HG02678 (cell line): ENCODE data around the gene TMEM119.
"Not testable (repeated sequence)": the region's sequence is repeated elsewhere in the genome, so short reads cannot be mapped to it uniquely, and the experiment has no call there.

Experiments
- ATAC-seq: cut with Tn5 transposase; IDR thresholded peaks from one replicate; pipeline ENCODE4 v1.9.1; 2021; ENCODE audit warnings: mild to moderate bottlenecking, moderate library complexity; ENCODE audit not compliant: unreplicated experiment

The TMEM119 gene

DNA sequence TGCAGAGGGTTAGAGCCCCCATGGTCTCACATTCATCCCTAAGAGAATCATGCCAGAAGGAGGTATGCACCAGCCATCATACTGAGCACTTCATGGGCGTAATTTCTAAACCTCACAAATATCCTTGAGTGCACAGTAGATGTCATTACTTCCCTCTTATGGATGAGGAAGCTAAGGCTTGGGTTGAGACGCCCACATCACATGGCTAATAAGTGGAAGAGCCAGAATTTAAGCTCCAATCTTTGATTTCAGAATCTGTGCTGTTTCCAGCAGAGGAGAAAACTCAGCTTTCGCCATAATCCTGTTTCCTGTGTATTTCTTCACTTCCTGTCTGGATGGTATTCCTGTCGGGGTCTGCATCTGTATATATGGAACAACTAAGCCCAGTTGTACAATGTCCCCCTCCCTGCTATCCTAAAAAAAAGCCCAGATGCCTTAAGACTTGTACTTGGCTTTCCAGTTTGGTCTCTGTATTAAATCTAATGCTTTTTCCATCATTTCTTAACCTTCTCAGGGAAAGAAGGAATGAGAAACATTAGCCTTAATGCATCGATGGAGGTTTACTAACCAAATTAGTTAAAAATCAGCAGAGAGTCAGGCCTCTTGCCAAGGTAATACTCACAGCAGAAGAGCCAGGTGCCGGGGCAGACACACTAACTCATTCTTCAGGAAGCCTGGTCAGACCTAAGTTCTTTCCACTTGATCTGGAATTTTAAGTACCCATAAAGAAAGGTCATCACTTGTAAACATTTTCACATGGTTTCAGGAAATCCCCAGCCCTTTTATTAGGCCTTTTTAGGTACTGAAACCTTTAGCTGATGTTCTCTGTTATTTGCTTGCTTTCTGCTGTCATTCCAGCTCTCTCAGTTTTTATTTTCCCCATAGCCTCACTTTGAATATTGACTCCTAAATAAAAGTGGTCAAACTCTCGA, 30.2 kb downstream of the TMEM119 start:
- no peak for ATAC-seq

DNA sequence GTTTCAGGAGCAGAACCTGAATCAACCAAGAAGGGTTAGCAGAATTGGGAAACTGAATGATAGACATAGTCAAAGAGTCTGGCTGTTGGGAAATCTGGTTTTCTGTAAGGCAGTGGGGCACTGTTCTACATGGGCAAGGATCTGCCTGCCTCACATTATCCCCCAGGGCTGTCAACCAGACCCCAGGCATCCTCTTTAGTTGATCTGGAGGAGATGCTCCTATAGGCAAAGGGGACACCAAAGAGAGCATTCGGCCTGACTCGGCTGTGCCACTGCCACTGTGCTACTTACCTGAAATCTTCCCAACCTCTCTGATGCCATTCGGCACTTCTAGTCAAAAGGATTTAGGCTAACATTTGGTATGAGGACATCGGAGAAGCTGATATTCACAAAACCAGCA, 31.4 kb downstream of the TMEM119 start:
- ATAC-seq = no peak

DNA sequence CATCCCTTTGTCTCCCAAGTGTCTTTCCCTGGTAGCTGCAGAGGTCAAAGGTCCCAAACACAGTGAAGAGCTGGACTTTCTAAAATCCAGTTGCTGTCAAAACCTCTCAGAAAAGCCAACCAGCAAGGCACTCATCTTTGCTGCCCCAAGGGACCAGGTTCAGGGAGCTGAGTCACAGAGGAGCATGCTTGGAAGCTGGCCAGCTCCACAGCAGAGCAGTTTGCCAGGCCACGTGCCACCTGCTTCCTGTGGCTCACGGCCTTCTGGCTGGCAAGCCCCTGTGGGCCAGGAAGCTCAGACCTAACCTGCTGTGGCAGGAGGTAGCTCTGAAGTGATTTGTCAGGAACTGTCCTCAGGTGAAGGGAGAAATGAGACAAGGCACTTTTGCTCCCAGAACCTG, 31.9 kb downstream of the TMEM119 start:
- ATAC-seq = no peak

DNA sequence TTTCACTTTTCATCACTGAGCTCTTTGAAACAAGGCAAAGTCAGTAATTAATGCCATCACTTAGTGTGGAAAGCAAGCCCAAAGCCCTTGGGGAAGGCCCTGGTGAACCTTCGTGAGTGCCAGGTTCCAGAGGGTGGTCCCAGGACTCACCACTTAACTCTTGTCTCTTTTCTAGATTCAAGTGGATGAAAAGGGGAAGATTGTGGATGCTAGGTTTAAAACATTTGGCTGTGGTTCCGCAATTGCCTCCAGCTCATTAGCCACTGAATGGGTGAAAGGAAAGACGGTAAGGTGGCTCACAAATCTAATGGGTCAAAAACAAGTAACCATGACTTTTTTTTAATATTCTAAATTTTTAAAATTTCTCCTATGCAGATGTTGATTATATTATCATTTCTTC, 32.7 kb downstream of the TMEM119 start:
- no peak for ATAC-seq

DNA sequence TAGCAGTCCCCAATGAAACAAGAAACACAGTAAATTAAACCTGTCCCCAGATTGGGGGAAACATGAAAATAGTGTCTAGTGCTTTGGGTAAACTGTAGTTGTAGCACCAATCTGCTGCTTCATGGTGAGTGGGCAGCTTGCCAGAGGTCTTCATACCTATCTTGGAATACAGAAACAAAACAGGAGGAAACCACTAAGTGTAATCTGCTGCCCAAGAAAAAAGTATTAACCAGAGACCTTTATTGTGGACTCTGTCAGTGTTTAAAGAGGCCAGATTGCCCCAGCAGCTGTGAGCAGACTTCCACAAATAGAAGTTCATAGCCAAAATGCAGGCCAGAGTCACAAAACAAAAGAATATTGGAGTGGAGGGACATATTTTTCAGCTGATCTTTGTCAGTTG, 33.2 kb downstream of the TMEM119 start:
- no peak for ATAC-seq

DNA sequence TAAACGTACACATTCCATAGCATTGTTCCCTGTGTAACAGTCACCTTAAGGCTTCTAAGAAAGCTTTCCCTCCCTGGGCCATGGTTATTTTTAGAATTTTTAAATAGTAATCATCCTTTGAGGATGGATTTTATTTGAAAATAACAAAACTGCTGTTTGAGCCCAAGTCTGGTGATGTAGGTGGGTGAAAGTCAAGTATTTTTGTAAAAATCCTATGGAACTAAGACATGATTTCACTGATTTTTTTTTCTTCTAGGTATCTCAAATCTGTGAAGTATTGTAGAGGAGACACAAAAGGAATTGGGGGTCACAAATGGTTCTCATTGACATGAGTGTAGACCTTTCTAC, 34.1 kb downstream of the TMEM119 start:
- no peak for ATAC-seq

DNA sequence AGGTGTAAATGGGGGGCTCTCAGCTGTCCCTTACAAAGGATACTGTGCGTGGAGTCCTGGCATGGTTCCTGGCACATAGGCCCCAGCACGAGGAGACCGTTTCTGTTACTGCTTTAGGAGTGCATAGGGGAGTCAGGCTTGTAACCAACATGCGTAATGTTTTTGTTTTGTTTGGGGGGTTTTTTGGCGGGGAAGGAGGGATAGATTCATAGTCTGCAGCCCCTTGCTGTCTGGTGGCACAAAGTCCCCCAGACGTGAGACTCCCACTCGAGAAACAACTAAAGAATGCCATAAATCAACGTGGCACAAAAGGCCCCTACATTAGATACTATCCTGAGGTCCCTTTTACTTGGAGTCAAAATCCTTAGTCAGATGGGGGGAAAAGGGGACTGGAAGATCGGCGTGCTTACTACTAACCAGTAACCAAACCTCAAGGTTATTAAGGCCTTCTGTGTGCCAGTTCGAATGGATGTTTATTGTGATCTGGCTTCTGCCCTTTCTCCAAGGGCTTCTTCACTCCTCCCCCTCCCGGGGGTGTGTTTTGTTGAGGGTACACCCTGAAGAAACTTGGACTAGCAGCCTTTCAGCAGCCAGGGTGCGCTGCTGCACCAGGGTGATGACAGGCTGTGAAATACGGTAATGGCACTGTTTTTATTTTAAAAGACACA, 34.6 kb downstream of the TMEM119 start:
- ATAC-seq = peak; percentile 42

DNA sequence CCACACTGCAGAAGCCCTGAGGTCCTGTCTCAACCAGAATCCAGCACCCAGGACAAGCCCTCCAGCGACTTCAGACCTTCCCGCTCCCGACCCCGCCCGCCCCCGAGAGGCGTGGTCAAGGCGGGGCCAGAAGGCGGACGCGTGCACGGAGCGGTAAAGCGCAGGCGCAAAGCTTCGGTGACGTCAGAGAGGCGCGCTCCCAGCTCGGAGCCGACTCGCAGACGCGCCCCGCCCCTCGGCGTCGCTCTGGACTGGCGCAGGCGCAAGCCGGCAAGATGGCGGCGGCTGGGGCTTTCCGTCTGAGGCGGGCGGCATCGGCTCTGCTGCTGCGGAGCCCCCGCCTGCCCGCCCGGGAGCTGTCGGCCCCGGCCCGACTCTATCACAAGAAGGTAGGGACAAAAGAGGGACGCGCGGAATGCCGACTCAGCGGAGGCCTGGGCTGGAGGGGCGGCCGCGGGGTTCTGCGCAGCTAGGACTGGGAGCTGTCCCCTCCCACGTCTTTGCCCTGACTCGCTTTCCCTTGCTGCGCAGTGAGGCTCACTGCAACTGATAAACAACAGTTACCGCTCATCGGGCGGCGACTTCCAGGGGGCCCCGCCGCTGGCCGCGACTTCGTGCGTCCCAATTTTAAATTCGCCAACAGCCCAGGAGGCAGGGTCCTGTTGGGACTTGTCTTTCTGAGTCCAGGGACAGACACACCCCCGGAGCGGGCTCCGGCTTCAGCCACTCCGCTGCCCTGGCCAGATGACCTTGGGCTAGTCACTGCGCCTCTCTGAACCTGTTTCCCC, 35.3 kb downstream of the TMEM119 start, which contains the start of gene ISCU:
Gene ISCU (plus strand): TSS at position 249 of the 788 bp plus-strand sequence. CDS start 27 bp downstream, at position 276.
- peak; percentile 59 for ATAC-seq

DNA sequence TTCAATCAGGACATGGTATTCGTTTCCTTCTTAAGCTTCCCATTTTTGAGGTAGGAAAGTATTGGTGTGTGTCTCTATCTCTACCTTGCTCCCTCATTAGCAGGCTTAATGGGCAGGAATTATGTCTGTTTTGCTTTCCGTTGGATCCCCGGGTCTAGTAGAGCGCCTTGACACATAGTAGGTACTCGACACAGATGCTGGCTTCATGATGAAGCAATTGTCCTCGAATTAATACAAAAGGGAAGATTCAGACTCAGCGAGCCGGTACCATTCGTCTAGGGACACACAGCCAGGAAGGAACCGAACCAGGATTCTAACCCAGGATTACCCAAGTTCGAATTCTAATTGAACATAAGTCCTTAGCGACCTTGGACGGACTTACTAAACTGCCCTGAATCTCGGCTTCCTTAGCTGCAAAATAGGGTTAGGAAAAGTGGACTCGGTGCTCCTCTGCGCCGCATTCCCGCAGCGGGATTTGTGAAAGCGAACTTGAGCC, 36.0 kb downstream of the TMEM119 start:
- ATAC-seq = peak; percentile 2

DNA sequence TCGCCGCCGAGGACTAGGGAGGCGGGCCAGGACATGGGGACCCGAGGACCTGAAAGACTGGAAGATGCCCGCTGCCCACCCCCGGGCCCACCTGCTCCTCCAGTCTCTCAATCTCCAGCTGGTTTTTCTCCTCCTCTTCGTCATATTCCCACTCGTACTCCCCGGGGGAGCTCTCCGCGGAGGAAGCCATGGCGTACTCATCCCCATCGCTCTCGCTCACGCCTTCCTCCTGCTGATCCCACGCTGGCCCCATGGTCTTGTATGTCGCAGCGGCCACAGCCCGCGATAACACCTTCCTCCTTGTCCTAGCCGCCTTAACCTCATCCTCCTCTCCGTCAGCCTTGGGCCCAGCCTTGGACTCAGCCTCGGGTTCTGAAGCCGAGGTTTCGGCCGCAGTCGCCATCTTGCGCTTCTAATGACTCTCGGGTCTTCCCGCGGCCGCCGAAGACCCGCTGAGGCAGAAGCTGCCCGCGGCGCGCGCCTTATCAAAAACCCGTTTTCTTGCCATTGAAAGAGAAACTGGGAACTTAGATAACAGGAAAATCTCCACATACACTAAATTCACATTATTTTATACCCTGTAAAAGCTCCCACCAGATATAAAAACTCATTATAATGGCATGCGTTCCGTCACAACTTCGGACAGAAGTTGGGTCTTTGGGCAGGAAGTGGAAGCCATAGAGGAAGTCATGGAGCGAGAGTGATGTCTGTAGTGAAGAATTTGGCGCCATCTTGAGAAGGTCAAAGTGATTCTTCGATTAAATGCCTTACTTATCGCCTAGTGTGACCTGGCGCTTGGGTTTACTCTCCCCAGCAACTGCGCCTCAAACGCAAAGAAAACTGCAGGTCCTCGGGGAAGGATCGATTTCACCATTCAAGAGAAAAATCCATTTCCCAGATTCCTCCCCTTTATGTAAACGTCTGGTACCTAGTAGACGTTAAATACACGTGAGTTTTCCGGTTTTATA, 36.8 kb downstream of the TMEM119 start, which contains the start of gene SART3:
Gene SART3 (minus strand): TSS at position 422 of the 968 bp plus-strand sequence. CDS start 19 bp downstream, at position 403.
- peak; percentile 37 for ATAC-seq

DNA sequence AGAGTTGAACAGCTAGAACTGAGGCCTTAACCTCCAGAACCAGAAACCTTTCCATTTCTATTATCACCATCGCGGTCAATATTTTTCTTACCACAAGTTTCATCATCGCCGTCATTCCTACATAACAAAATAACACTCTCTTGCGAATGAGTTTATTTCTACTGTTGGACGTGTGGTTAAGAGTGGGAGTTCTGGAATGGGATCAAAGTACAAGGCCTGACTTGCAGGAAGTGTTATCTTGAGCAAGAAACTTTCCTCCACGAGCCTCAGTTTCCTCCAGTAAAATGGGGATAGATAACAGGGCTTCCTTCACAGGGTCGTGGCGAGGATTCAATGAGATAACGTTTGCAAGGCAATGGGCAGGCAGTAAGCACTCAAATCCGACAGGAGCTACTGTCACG, 37.6 kb downstream of the TMEM119 start:
- no peak for ATAC-seq

DNA sequence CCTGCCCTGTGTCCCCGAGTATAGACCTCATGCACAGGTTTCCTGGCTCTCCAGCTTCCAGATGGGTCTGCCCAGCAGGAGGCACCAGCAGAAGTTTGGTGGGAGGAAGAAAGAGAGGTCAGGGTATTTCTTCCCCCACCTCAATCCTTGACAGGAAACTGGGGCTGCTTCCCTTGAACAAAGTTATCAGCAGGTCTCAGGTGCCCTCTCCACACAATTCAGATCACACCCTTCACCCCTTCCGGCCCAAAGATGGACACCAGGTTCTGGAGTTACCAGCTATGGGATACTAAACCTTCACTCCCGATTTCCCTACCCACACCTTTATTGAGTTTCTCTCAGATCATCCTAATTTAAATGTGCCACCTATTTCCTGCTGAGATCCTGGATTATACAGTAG, 38.1 kb downstream of the TMEM119 start:
- ATAC-seq = no peak

DNA sequence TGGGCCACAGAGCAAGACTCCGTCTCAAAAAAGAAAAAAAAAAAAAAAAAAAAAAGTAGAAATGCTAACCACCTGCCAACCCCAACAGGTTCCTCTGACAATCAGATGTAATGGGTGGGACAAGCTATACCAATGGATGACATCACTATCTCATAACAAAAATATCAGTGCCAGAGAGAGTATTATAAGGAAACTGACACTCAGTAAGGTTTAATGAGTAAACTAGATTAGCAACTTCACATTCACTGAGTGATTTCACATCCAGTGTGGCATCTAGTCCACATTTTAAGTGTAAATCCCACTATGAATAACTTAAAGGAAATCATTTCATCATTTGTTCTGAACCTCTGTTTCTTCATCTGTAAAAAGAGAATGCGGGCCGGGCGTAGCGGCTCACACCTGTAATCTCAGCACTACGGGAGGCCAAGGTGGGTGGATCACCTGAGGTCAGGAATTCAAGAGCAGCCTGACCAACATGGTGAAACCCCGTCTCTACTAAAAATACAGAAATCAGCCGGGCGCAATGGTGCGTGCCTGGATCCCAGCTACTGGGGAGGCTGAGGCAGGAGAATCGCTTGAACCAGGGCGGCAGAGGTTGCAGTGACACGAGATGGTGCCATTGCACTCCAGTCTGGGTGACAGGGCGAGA, 38.8 kb downstream of the TMEM119 start:
- no peak for ATAC-seq

DNA sequence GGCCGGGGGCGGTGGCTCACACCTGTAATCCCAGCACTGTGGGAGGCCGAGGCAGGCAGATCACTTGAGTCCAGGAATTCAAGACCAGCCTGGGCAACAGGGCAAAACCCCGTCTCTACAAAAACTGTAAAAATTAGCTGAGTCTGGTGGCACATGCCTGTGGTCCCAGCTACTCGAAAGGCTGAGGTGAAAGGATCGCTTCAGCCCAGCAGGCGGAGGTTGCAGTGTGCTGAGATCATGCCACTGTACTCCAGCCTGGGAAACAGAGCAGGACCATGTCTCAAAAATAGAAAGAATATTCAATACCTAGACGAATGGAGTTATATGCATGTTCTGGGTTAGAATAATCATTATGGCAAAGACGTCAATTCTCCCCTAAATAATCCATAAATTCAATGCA, 42.5 kb downstream of the TMEM119 start:
- ATAC-seq = not testable (repeated sequence)

DNA sequence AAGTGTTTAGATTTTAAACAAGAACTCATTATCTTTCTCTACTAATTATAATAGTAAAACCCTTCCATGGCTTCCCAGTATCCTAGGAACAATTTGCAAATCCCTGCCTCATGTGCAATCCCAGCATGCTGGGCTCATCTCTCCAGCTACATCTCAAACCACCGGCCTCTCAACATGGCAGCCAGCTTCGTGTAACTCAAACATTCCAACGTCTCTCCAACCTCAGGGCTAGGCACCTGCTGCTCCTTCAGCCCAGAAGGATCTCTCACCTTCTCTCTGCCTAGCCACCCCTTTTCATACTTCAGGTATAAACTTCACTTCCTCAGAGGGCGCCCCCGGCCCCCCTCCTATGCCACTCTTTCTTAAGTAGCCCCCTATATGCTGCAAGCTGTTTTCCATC, 44.1 kb downstream of the TMEM119 start:
- no peak for ATAC-seq

DNA sequence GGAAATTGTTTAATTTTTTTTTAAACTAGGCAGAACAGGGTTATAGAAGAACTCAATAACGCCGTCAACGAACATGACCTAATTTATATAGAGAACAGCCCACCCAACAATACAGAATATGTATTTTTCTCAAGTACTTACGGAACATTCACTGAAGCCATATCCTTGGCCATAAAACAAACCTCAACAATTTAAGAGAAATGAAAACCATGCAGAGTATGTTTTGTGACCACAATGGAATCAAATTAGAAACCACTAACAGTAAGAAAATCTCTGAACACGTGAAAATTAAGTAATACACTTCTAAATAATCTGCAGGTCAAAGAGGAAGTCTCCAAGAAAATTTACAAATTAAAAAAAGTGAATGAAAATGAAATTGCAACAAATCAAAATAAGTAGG, 46.3 kb downstream of the TMEM119 start:
- ATAC-seq = no peak

DNA sequence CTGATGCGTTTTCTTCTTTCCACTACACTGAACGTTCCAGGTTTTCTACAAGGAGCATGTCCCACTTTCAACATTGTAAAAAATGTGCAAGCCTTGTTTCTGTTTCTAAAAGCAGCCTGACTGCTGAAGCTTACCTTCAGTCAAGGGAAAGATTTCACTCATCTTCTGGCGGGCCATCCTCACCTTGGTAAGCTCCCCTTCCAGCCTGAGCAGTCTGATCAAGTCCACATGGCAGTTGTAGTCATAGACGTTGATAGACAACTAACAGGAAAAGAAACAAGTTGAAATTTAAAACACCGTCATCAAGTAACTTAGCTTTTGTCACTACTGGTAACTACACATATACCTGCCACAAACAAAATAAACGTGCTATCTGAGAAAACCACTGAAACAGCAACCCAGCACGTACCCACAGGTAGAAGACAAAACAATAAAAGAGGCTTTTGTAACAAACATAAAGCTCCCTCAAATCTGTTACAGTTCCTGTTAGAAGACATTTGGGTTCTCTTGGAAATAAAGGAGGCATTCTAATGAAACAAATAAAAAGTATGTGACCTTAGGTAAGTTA, 48.8 kb downstream of the TMEM119 start:
- ATAC-seq = no peak

DNA sequence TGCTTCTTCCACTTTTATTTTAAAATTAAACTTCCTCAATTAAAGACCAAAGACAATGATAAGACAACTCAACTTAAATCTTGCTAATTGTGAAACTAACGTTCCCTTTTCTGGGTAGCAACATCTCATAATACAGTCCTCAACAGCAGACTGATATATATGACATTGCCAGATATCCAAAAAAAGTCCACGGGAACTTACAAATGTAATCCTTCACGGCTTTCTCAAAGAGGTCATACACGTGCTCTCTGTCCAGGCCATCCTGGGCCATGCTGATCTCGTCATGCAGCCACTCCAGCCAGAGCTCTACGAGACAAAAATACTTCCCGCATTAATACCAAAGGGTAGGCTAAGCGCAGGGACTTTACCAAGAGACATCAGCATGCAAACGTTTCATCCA, 50.2 kb downstream of the TMEM119 start:
- ATAC-seq = no peak

DNA sequence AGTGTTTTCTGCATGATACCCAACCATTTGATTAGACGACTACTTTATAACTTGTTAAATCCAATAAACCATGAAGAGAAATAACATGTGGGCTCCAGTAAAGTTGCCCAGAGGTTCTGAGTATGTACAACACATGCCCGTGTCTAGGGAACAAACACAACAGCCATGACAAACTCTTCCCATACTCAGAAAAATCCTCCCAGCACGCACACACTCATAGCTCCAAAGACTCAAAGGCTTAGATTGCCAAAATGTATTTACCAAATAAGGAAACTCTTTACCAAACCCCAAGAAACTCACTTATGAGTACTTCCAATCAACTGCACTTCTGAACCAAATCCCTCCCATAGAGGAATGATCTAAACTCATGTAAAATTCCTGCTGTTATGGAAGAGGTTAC, 54.2 kb downstream of the TMEM119 start:
- no peak for ATAC-seq
